ENCODE results near the gene CCDC86.

The CCDC86 gene

GRCh38 chr11:60797846-60798630 lies 43.9 kb upstream of the CCDC86 start (continued):
- no peak for TF ChIP-seq ZNF70 (CRISPR knock-in tag; IDR thresholded peaks at IDR 0.05)

- TF ChIP-seq PATZ1 (CRISPR knock-in tag; IDR thresholded peaks at IDR 0.05; ENCODE audit: borderline replicate concordance) = no peak
- no peak for TF ChIP-seq SNAI2 (CRISPR knock-in tag; IDR thresholded peaks at IDR 0.05)
- no peak for TF ChIP-seq ZNF70 (CRISPR knock-in tag; IDR thresholded peaks at IDR 0.05)
- TF ChIP-seq OSR1 (CRISPR knock-in tag; IDR thresholded peaks at IDR 0.05) = no peak
- TF ChIP-seq, protein P1, sequence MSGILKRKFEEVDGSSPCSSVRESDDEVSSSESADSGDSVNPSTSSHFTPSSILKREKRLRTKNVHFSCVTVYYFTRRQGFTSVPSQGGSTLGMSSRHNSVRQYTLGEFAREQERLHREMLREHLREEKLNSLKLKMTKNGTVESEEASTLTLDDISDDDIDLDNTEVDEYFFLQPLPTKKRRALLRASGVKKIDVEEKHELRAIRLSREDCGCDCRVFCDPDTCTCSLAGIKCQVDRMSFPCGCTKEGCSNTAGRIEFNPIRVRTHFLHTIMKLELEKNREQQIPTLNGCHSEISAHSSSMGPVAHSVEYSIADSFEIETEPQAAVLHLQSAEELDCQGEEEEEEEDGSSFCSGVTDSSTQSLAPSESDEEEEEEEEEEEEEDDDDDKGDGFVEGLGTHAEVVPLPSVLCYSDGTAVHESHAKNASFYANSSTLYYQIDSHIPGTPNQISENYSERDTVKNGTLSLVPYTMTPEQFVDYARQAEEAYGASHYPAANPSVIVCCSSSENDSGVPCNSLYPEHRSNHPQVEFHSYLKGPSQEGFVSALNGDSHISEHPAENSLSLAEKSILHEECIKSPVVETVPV (CRISPR knock-in tag; IDR thresholded peaks at IDR 0.05) = no peak
- TF ChIP-seq ARNTL (CRISPR knock-in tag; IDR thresholded peaks at IDR 0.05; ENCODE audit: borderline replicate concordance, low read depth) = no peak
- ATAC-seq = no peak
These were observed 43.3 kb upstream of the CCDC86 start for GRCh38 chr11:60798631-60799030.

GRCh38 chr11:60801194-60801593 lies 40.7 kb upstream of the CCDC86 start:
- TF ChIP-seq TOX (CRISPR knock-in tag; IDR thresholded peaks at IDR 0.05; ENCODE audit: borderline replicate concordance) (no peak), SNAI2 (CRISPR knock-in tag; IDR thresholded peaks at IDR 0.05) (no peak), OSR1 (CRISPR knock-in tag; IDR thresholded peaks at IDR 0.05) (no peak), ARNTL (CRISPR knock-in tag; IDR thresholded peaks at IDR 0.05; ENCODE audit: borderline replicate concordance, low read depth) (no peak), RARB (CRISPR knock-in tag; IDR thresholded peaks at IDR 0.05) (no peak)
- no peak for ATAC-seq

DNA sequence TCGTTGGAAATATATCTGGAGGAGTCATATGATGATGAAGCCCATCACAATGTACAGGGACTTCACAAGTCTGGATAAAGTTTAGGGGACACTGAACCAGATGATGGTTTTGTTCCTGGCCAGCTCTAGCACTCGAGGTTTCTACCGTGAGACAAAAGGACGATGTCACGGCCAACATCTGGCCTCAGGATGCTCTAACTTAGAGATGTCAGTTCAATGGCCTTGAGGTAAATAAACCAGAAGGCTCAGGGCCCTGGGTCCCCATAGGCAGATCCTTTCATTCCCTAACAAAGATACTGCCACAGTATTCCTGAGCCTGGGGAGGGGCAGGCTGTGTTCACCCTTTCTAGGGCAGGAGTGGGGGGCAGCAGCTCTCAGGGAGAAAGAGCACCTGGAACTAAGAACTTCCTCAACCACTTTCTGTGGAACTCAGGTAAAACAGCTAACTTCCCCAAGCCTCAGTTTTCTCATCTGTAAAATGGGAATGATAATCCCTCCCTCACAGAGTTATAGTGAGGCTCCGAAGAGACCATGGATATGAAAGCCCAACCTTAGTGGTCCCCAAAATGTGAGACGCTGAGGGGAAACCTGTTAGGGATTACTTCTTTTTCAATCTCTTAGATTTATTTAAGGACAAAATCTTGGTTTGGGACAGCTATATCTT lies 38.5 kb upstream of the CCDC86 start:
- no peak for ATAC-seq
- TF ChIP-seq, protein P2, sequence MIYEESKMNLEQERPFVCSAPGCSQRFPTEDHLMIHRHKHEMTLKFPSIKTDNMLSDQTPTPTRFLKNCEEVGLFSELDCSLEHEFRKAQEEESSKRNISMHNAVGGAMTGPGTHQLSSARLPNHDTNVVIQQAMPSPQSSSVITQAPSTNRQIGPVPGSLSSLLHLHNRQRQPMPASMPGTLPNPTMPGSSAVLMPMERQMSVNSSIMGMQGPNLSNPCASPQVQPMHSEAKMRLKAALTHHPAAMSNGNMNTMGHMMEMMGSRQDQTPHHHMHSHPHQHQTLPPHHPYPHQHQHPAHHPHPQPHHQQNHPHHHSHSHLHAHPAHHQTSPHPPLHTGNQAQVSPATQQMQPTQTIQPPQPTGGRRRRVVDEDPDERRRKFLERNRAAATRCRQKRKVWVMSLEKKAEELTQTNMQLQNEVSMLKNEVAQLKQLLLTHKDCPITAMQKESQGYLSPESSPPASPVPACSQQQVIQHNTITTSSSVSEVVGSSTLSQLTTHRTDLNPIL (CRISPR knock-in tag; IDR thresholded peaks at IDR 0.05; ENCODE audit: low read depth) = no peak
- no peak for TF ChIP-seq ZFP30 (CRISPR knock-in tag; IDR thresholded peaks at IDR 0.05)
- no peak for TF ChIP-seq GLIS3 (CRISPR knock-in tag; IDR thresholded peaks at IDR 0.05)
- no peak for TF ChIP-seq ZFP3 (CRISPR knock-in tag; IDR thresholded peaks at IDR 0.05)
- no peak for TF ChIP-seq ARNTL (CRISPR knock-in tag; IDR thresholded peaks at IDR 0.05; ENCODE audit: borderline replicate concordance, low read depth)
- no peak for TF ChIP-seq TSHZ2 (CRISPR knock-in tag; IDR thresholded peaks at IDR 0.05)
- TF ChIP-seq ISL1 (CRISPR knock-in tag; IDR thresholded peaks at IDR 0.05) = no peak
- no peak for TF ChIP-seq RARB (CRISPR knock-in tag; IDR thresholded peaks at IDR 0.05)
- TF ChIP-seq TOX (CRISPR knock-in tag; IDR thresholded peaks at IDR 0.05; ENCODE audit: borderline replicate concordance) = no peak
- no peak for TF ChIP-seq SNAI2 (CRISPR knock-in tag; IDR thresholded peaks at IDR 0.05)
- TF ChIP-seq, protein P3, sequence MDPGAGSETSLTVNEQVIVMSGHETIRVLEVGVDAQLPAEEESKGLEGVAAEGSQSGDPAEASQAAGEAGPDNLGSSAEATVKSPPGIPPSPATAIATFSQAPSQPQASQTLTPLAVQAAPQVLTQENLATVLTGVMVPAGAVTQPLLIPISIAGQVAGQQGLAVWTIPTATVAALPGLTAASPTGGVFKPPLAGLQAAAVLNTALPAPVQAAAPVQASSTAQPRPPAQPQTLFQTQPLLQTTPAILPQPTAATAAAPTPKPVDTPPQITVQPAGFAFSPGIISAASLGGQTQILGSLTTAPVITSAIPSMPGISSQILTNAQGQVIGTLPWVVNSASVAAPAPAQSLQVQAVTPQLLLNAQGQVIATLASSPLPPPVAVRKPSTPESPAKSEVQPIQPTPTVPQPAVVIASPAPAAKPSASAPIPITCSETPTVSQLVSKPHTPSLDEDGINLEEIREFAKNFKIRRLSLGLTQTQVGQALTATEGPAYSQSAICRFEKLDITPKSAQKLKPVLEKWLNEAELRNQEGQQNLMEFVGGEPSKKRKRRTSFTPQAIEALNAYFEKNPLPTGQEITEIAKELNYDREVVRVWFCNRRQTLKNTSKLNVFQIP (CRISPR knock-in tag; IDR thresholded peaks at IDR 0.05; ENCODE audit: borderline replicate concordance, low read depth) = no peak
- TF ChIP-seq ZC3H10 (CRISPR knock-in tag; IDR thresholded peaks at IDR 0.05) = no peak
- TF ChIP-seq ZNF70 (CRISPR knock-in tag; IDR thresholded peaks at IDR 0.05) = no peak
- no peak for TF ChIP-seq TCF4 (CRISPR knock-in tag; IDR thresholded peaks at IDR 0.05; ENCODE audit: borderline replicate concordance)
- no peak for TF ChIP-seq PPARA (CRISPR knock-in tag; IDR thresholded peaks at IDR 0.05; ENCODE audit: borderline replicate concordance)
- TF ChIP-seq CSDC2 (CRISPR knock-in tag; IDR thresholded peaks at IDR 0.05) = no peak
- no peak for TF ChIP-seq BACH2 (CRISPR knock-in tag; IDR thresholded peaks at IDR 0.05; ENCODE audit: borderline replicate concordance)
- TF ChIP-seq ESRRG (CRISPR knock-in tag; IDR thresholded peaks at IDR 0.05) = no peak
- TF ChIP-seq, protein P1 (CRISPR knock-in tag; IDR thresholded peaks at IDR 0.05) = no peak
